ENCODE results near the gene PLXNB1. TPM values are rescaled to one million over a fixed set of nuclear protein-coding genes. Genes with fewer than 3 reads are reported as not detected.

PLXNB1 gene
- total RNA-seq, 1 experiment from 2014 or later, result 149 TPM

GRCh38 chr3:48407542-48408099 is 22.3 kb downstream of the PLXNB1 start:
- Histone ChIP-seq H3K4me3 (ENCODE audit: low read depth, low read length) (no peak overlapping the region), H3K27me3 (replicated peaks; ENCODE audit: control insufficient read depth, insufficient read depth, low read length) (no peaks in the 10 kb centered on the region), H3K36me3 (ENCODE audit: control insufficient read depth, insufficient read depth, low read length) (peaks cover 13% of the 10 kb centered on the region), H3K9me3 (no peaks in the 10 kb centered on the region), H3K4me1 (no peaks in the 10 kb centered on the region)
- H3K4me1 Mint-ChIP-seq (ENCODE audit: low read depth, unreplicated experiment), result no peaks in the 10 kb centered on the region
- H3K27ac Mint-ChIP-seq (ENCODE audit: unreplicated experiment), result no peak overlapping the region
- BruUV-seq (replicated peaks), result no TSS peak
- no peak overlapping the region for H3K4me3 Mint-ChIP-seq (ENCODE audit: unreplicated experiment)
- ChIA-PET CTCF (interaction anchor here (0.6 to 12.8 kb wide), 4 partner anchors 20 to 213 kb away, joined by 3 to 405 read pairs (median 4); no protein-coding TSS in a partner anchor), POLR2A (interaction anchor here (1.1 to 2.2 kb wide), 3 partner anchors 26 to 32 kb away, joined by 4 to 7 read pairs (median 5); partner anchors contain the start of genes CCDC51 and TMA7)
- no peaks in the 10 kb centered on the region for H3K9me3 Mint-ChIP-seq (ENCODE audit: unreplicated experiment)
- peak; percentile 2 to 27 for DNase-seq
- intact Hi-C loops (cut with micrococcal nuclease; ENCODE audit: unreplicated experiment), result no loop called here
- no peaks in the 10 kb centered on the region for H3K27me3 Mint-ChIP-seq (ENCODE audit: insufficient read depth, unreplicated experiment)
- H3K36me3 Mint-ChIP-seq (ENCODE audit: insufficient read depth, unreplicated experiment), result peaks cover 77% of the 10 kb centered on the region
- TF ChIP-seq CTCF (IDR thresholded peaks at IDR 0.05; ENCODE audit: insufficient read depth in 1 of 2, low read depth in 1 of 2, low read length in 1 of 2, severe bottlenecking in 1 of 2, unreplicated experiment in 1 of 2), result no peak

DNA sequence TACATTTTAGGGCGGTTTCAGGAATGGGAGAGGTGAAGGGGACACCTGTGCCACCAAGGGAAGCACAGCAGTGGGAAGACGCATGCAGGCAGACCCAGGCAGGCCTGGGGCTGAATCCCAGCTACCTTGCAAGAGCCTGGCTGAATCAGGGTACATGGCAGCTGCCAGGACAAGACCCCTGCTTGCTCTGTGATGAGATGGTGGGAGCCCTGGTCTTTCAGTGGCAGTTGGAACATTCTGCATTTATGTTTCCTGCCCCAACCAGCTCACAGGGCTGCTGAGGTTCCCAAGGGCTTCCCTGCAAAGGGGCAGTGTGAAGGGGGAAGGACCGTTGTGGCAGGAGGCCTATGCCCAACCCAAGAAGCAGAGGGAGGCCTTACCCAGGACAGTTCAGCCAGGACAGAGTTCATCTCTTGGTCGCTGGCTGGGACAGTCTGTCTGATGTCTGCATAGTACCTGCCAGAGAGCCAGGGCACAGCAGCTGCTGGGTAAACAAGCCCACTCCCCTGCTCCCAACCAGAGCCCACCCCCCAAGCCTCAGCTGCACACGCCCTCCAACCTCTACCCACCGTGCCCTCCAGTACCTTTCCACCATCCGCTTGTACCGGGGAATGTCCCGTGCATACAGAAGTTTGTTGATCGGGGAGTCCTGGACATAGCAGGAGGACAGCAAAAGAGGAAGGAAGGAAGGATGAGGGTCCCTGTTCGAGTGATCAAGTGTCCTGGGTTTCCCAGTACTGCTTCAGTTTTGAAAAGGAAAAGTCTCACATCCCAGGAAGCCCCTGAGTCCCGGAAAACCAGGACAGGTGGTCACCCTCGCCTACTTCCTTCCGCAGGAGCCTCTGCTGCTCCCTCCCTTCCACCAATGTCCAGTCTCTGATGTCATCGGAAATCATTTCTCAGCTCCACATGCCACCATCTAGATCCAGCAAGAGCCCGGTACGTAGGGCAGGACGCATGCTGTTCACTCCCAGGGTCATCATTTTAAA is 23.1 kb downstream of the PLXNB1 start:
- peak; percentile 1 to 26 for DNase-seq
- CTCF ChIA-PET, result interaction anchor here (12.8 kb wide), 1 partner anchor 28 kb away, joined by 405 read pairs; no protein-coding TSS in a partner anchor
- no peaks in the 10 kb centered on the region for H3K27me3 Mint-ChIP-seq (ENCODE audit: insufficient read depth, unreplicated experiment)
- no peaks in the 10 kb centered on the region for H3K27me3 ChIP-seq (replicated peaks; ENCODE audit: control insufficient read depth, insufficient read depth, low read length)
- peaks cover 76% of the 10 kb centered on the region for H3K36me3 Mint-ChIP-seq (ENCODE audit: insufficient read depth, unreplicated experiment)
- H3K4me1 ChIP-seq, result no peaks in the 10 kb centered on the region
- H3K27ac Mint-ChIP-seq (ENCODE audit: unreplicated experiment), result no peak overlapping the region
- BruUV-seq (replicated peaks), result no TSS peak
- H3K4me1 Mint-ChIP-seq (ENCODE audit: low read depth, unreplicated experiment), result no peaks in the 10 kb centered on the region
- no peak overlapping the region for H3K4me3 ChIP-seq (ENCODE audit: low read depth, low read length)
- POLR2A ChIA-PET, result interaction anchor here (1.1 to 2.2 kb wide), 2 partner anchors 27 to 29 kb away, joined by 4 to 7 read pairs; no protein-coding TSS in a partner anchor
- no peak overlapping the region for H3K4me3 Mint-ChIP-seq (ENCODE audit: unreplicated experiment)
- H3K36me3 ChIP-seq (ENCODE audit: control insufficient read depth, insufficient read depth, low read length), result peaks cover 13% of the 10 kb centered on the region
- no peak for TF ChIP-seq CTCF (IDR thresholded peaks at IDR 0.05; ENCODE audit: insufficient read depth in 1 of 2, low read depth in 1 of 2, low read length in 1 of 2, severe bottlenecking in 1 of 2, unreplicated experiment in 1 of 2)
- no peaks in the 10 kb centered on the region for H3K9me3 ChIP-seq
- no peaks in the 10 kb centered on the region for H3K9me3 Mint-ChIP-seq (ENCODE audit: unreplicated experiment)
- intact Hi-C loops (cut with micrococcal nuclease; ENCODE audit: unreplicated experiment), result no loop called here

- H3K4me3 ChIP-seq (ENCODE audit: low read depth, low read length), result no peak overlapping the region
- Mint-ChIP-seq H3K36me3 (ENCODE audit: insufficient read depth, unreplicated experiment) (peaks cover 76% of the 10 kb centered on the region), H3K9me3 (ENCODE audit: unreplicated experiment) (no peaks in the 10 kb centered on the region), H3K27me3 (ENCODE audit: insufficient read depth, unreplicated experiment) (no peaks in the 10 kb centered on the region), H3K4me1 (ENCODE audit: low read depth, unreplicated experiment) (no peaks in the 10 kb centered on the region), H3K27ac (ENCODE audit: unreplicated experiment) (peak overlapping the region; percentile 37), H3K4me3 (ENCODE audit: unreplicated experiment) (no peak overlapping the region)
- H3K27me3 ChIP-seq (replicated peaks; ENCODE audit: control insufficient read depth, insufficient read depth, low read length), result no peaks in the 10 kb centered on the region
- TF ChIP-seq CTCF (IDR thresholded peaks at IDR 0.05; ENCODE audit: insufficient read depth in 1 of 2, low read depth in 1 of 2, low read length in 1 of 2, severe bottlenecking in 1 of 2, unreplicated experiment in 1 of 2), result no peak
- intact Hi-C loops (cut with micrococcal nuclease; ENCODE audit: unreplicated experiment), result no loop called here
- no peaks in the 10 kb centered on the region for H3K9me3 ChIP-seq
- H3K36me3 ChIP-seq (ENCODE audit: control insufficient read depth, insufficient read depth, low read length), result peaks cover 9% of the 10 kb centered on the region
- DNase-seq, result peak in 1 of 2 experiments; percentile 0
- no TSS peak for BruUV-seq (replicated peaks)
- CTCF ChIA-PET, result interaction anchor here (12.8 kb wide), 1 partner anchor 29 kb away, joined by 405 read pairs; no protein-coding TSS in a partner anchor
- no peaks in the 10 kb centered on the region for H3K4me1 ChIP-seq
- POLR2A ChIA-PET, result no interaction called here
Measured at GRCh38 chr3:48405971-48406370, 23.9 kb downstream of the PLXNB1 start.
